K562 treated with DMSO at 1 percent for 24 hours (cell line): ENCODE results near the gene POMT1. TPM values are rescaled to one million over a fixed set of nuclear protein-coding genes. Genes with fewer than 3 reads are reported as not detected.

Experiments used
- total RNA-seq: library from RNA; unstranded; fragments of 300-600 nt; gene quantifications from 2 replicates; pipeline ENCODE4 v1.2.3, GENCODE V29; 2022; ENCODE audit warnings: low read depth; ENCODE audit not compliant: insufficient read depth

POMT1 gene
- 35.1 and 36.9 TPM in 2 replicates for total RNA-seq

GRCh38 chr9:131502781-131503625, at the start of gene POMT1:
POMT1 (plus strand) TSS chr9:131502918; CDS start chr9:131504219, 1,301 bp downstream.

GRCh38 chr9:131530920-131531832, 28.5 kb downstream of the POMT1 start, which contains the start of gene UCK1:
UCK1 (minus strand) TSS chr9:131531263; CDS start chr9:131531174, 89 bp downstream.

GRCh38 chr9:131545003-131545785, 42.5 kb downstream of the POMT1 start, which contains the start of gene PRRT1B:
PRRT1B (plus strand) TSS chr9:131545523; CDS start chr9:131545616, 93 bp downstream.

Other genes starting within 250 kb of the POMT1 start
- 73.5 and 75.0 TPM in 2 replicates for gene FAM78A, start 226.4 kb upstream of the POMT1 start, total RNA-seq
- 3.1 and 3.6 TPM in 2 replicates for gene PLPP7, start 213.2 kb upstream of the POMT1 start, total RNA-seq
- 52.6 and 58.5 TPM in 2 replicates for gene PRRC2B, start 108.8 kb upstream of the POMT1 start, total RNA-seq
- gene UCK1, start 28.3 kb downstream of the POMT1 start, total RNA-seq: 44.3 and 47.0 TPM in 2 replicates
- not detected in 2 replicates for gene PRRT1B, start 42.6 kb downstream of the POMT1 start, total RNA-seq
- gene RAPGEF1, start 237.2 kb downstream of the POMT1 start, total RNA-seq: 43.7 and 46.0 TPM in 2 replicates